ENCODE measurements around the gene CTNNBIP1.

CTNNBIP1 gene

GRCh38 chr1:9852410-9853248 is 57.4 kb downstream of the CTNNBIP1 start:
- TF ChIP-seq CTCF (IDR thresholded peaks at IDR 0.05; ENCODE audit: borderline replicate concordance, extremely low read depth, low read length, poor library complexity, severe bottlenecking) (no peak), EZH2 (IDR thresholded peaks at IDR 0.05; ENCODE audit: borderline replicate concordance, low read depth, low read length, severe bottlenecking) (no peak)
- no peaks in the 10 kb centered on the region for H3K27me3 ChIP-seq (ENCODE audit: insufficient read depth, low read length, poor library complexity)
- H3K4me1 ChIP-seq (ENCODE audit: insufficient read depth, low read length) = peaks cover 14% of the 10 kb centered on the region
- no peak overlapping the region for H3K4me3 ChIP-seq (ENCODE audit: low read depth in 1 of 2, low read length in 2 of 2)
- no peak overlapping the region for H3K27ac ChIP-seq (ENCODE audit: low read length)
- no peak overlapping the region for H3K4me2 ChIP-seq (ENCODE audit: insufficient read depth, low read length)
- no peak overlapping the region for H2AFZ ChIP-seq (ENCODE audit: low read depth, low read length)
- no peak overlapping the region for H3K9ac ChIP-seq (ENCODE audit: low read depth, low read length)
- H3K79me2 ChIP-seq (ENCODE audit: insufficient read depth, low read length) = no peaks in the 10 kb centered on the region
- no peaks in the 10 kb centered on the region; the same call in 1 of the 2 replicates for H3K36me3 ChIP-seq (ENCODE audit: insufficient read depth, low read length)
- ATAC-seq (ENCODE audit: insufficient read depth, low read depth) = no peak
- peaks cover 5% of the 10 kb centered on the region for H3K9me3 ChIP-seq (ENCODE audit: insufficient read depth, low read length, severe bottlenecking)
- H4K20me1 ChIP-seq (ENCODE audit: insufficient read depth, low read length) = no peaks in the 10 kb centered on the region
- DNase-seq = no peak

GRCh38 chr1:9852004-9852403 is 58.1 kb downstream of the CTNNBIP1 start:
- no peaks in the 10 kb centered on the region for H3K79me2 ChIP-seq (ENCODE audit: insufficient read depth, low read length)
- no peaks in the 10 kb centered on the region for H3K27me3 ChIP-seq (ENCODE audit: insufficient read depth, low read length, poor library complexity)
- H3K36me3 ChIP-seq (ENCODE audit: insufficient read depth, low read length) = no peaks in the 10 kb centered on the region; the same call in 1 of the 2 replicates
- ATAC-seq (ENCODE audit: insufficient read depth, low read depth) = no peak
- no peak overlapping the region for H3K27ac ChIP-seq (ENCODE audit: low read length)
- peaks cover 14% of the 10 kb centered on the region for H3K4me1 ChIP-seq (ENCODE audit: insufficient read depth, low read length)
- no peaks in the 10 kb centered on the region for H4K20me1 ChIP-seq (ENCODE audit: insufficient read depth, low read length)
- DNase-seq = no peak
- no peak overlapping the region for H3K9ac ChIP-seq (ENCODE audit: low read depth, low read length)
- H3K9me3 ChIP-seq (ENCODE audit: insufficient read depth, low read length, severe bottlenecking) = peaks cover 5% of the 10 kb centered on the region
- H3K4me3 ChIP-seq (ENCODE audit: low read depth in 1 of 2, low read length in 2 of 2) = no peak overlapping the region
- TF ChIP-seq CTCF (IDR thresholded peaks at IDR 0.05; ENCODE audit: borderline replicate concordance, extremely low read depth, low read length, poor library complexity, severe bottlenecking) = no peak
- TF ChIP-seq EZH2 (IDR thresholded peaks at IDR 0.05; ENCODE audit: borderline replicate concordance, low read depth, low read length, severe bottlenecking) = no peak
- no peak overlapping the region for H2AFZ ChIP-seq (ENCODE audit: low read depth, low read length)
- H3K4me2 ChIP-seq (ENCODE audit: insufficient read depth, low read length) = no peak overlapping the region

GRCh38 chr1:9850442-9851162 is 59.5 kb downstream of the CTNNBIP1 start:
- TF ChIP-seq EZH2 (IDR thresholded peaks at IDR 0.05; ENCODE audit: borderline replicate concordance, low read depth, low read length, severe bottlenecking) = no peak
- no peak for TF ChIP-seq CTCF (IDR thresholded peaks at IDR 0.05; ENCODE audit: borderline replicate concordance, extremely low read depth, low read length, poor library complexity, severe bottlenecking)
- H3K4me3 ChIP-seq (ENCODE audit: low read depth in 1 of 2, low read length in 2 of 2) = no peak overlapping the region
- H3K36me3 ChIP-seq (ENCODE audit: insufficient read depth, low read length) = no peaks in the 10 kb centered on the region; the same call in 1 of the 2 replicates
- H3K9me3 ChIP-seq (ENCODE audit: insufficient read depth, low read length, severe bottlenecking) = peaks cover 5% of the 10 kb centered on the region
- ATAC-seq (ENCODE audit: insufficient read depth, low read depth) (peak; percentile 46), DNase-seq (no peak)
- H3K4me1 ChIP-seq (ENCODE audit: insufficient read depth, low read length) = peaks cover 14% of the 10 kb centered on the region
- H3K79me2 ChIP-seq (ENCODE audit: insufficient read depth, low read length) = no peaks in the 10 kb centered on the region
- no peaks in the 10 kb centered on the region for H4K20me1 ChIP-seq (ENCODE audit: insufficient read depth, low read length)
- H3K27me3 ChIP-seq (ENCODE audit: insufficient read depth, low read length, poor library complexity) = no peaks in the 10 kb centered on the region
- H2AFZ ChIP-seq (ENCODE audit: low read depth, low read length) = no peak overlapping the region
- no peak overlapping the region for H3K9ac ChIP-seq (ENCODE audit: low read depth, low read length)
- H3K27ac ChIP-seq (ENCODE audit: low read length) = peak overlapping the region; percentile 27; the same call in 1 of the 2 replicates
- H3K4me2 ChIP-seq (ENCODE audit: insufficient read depth, low read length) = no peak overlapping the region
